NCI-H526 treated with DMSO at 0.1 percent for 48 hours (cell line): Measurements from ENCODE around the gene DGCR6.
"Not testable (repeated sequence)": the region's sequence is repeated elsewhere in the genome, so short reads cannot be mapped to it uniquely, and the experiment has no call there.

Source experiments
- DNase-seq: peaks from one replicate; lab custom pipeline; 2025; lab: John Stamatoyannopoulos, UW

Gene DGCR6

GRCh38 chr22:18960166-18960820 lies 54.2 kb downstream of the DGCR6 start:
- DNase-seq = not testable (repeated sequence)

GRCh38 chr22:18961201-18961600 lies 55.1 kb downstream of the DGCR6 start:
- DNase-seq = not testable (repeated sequence)
